ENCODE data around the gene C11orf71. TPM values are rescaled to one million over a fixed set of nuclear protein-coding genes. Genes with fewer than 3 reads are reported as not detected.
A peak's percentile ranks its signal among the peaks of the same experiment; 100 is the strongest.

C11orf71 gene
- total and polyA plus RNA-seq, 4 experiments from 2014 or later = 12.8 to 15.6 (median 14.5) TPM

GRCh38 chr11:114400915-114401223, 558 bp upstream of the C11orf71 start:
- Histone ChIP-seq H3K36me3 (ENCODE audit: insufficient read depth, low read length) (peaks cover 8% of the 10 kb centered on the region), H3K27me3 (ENCODE audit: insufficient read depth, low read length) (no peaks in the 10 kb centered on the region), H3K27ac (ENCODE audit: low read depth, low read length) (peak overlapping the region; percentile 97), H3K4me1 (ENCODE audit: insufficient read depth, low read length) (peaks cover 58% of the 10 kb centered on the region), H3K4me3 (ENCODE audit: low read length in 2 of 2) (peak overlapping the region; percentile 61 to 96), H3K9me3 (ENCODE audit: control insufficient read depth in 1 of 2, low read length in 2 of 2) (no peaks in the 10 kb centered on the region)
- Mint-ChIP-seq H3K4me3 (peak overlapping the region; percentile 92 to 99 (median 97)), H3K27ac (peak overlapping the region; percentile 97 to 99 (median 99)), H3K27me3 (no peaks in the 10 kb centered on the region), H3K4me1 (peaks cover 35 to 68% (median 51%) of the 10 kb centered on the region in 4 donors), H3K36me3 (peaks cover 19 to 38% of the 10 kb centered on the region in 2 donors), H3K9me3 (no peaks in the 10 kb centered on the region)
- POLR2A ChIA-PET (ENCODE audit: partially characterized antibody) = interaction anchor here (0.7 to 3.1 kb wide), 5 partner anchors 11 to 217 kb away, joined by 3 to 25 read pairs (median 3); partner anchors contain the start of gene REXO2
- intact Hi-C loops (cut with micrococcal nuclease) = loop anchor here (1.0 to 5.0 kb wide), 6 partner anchors 38 to 1084 kb away; partner anchors contain the start of genes REXO2 and USP28
- DNase-seq = no peak
- CTCF ChIA-PET (ENCODE audit: partially characterized antibody) = no interaction called here

- peaks cover 29 to 56% (median 42%) of the 10 kb centered on the region in 4 donors for H3K4me1 Mint-ChIP-seq
- ChIA-PET POLR2A (ENCODE audit: partially characterized antibody) (interaction anchor here (1.7 to 3.1 kb wide), 2 partner anchors 41 to 43 kb away, joined by 4 to 25 read pairs; partner anchors contain the start of gene REXO2), CTCF (ENCODE audit: partially characterized antibody) (no interaction called here)
These were observed 658 bp downstream of the C11orf71 start for GRCh38 chr11:114399490-114400215.

GRCh38 chr11:114398303-114398920, 1.9 kb downstream of the C11orf71 start:
- Mint-ChIP-seq H3K4me3 (peak overlapping the region in 6 of 8 donors; percentile 60 to 99 (median 96)), H3K4me1 (peaks cover 22 to 46% (median 33%) of the 10 kb centered on the region in 4 donors), H3K9me3 (no peaks in the 10 kb centered on the region), H3K27me3 (no peaks in the 10 kb centered on the region), H3K27ac (peak overlapping the region in 5 of 7 donors; percentile 68 to 99 (median 99)), H3K36me3 (peaks cover 4 to 20% of the 10 kb centered on the region in 2 donors)
- Histone ChIP-seq H3K9me3 (ENCODE audit: control insufficient read depth in 1 of 2, low read length in 2 of 2) (no peaks in the 10 kb centered on the region), H3K27me3 (ENCODE audit: insufficient read depth, low read length) (no peaks in the 10 kb centered on the region), H3K4me3 (ENCODE audit: low read length in 2 of 2) (no peak overlapping the region), H3K4me1 (ENCODE audit: insufficient read depth, low read length) (peaks cover 37% of the 10 kb centered on the region), H3K27ac (ENCODE audit: low read depth, low read length) (no peak overlapping the region), H3K36me3 (ENCODE audit: insufficient read depth, low read length) (no peaks in the 10 kb centered on the region)
- ChIA-PET POLR2A (ENCODE audit: partially characterized antibody) (interaction anchor here (0.5 to 3.1 kb wide), 2 partner anchors 10 to 42 kb away, joined by 3 to 25 read pairs; partner anchors contain the start of gene REXO2), CTCF (ENCODE audit: partially characterized antibody) (interaction anchor here (1.0 kb wide), 1 partner anchor 51 kb away, joined by 5 read pairs; no protein-coding TSS in a partner anchor)
- intact Hi-C loops (cut with micrococcal nuclease) = no loop called here
- no peak for DNase-seq

More at GRCh38 chr11:114399490-114400215, 658 bp downstream of the C11orf71 start:
- peak overlapping the region; percentile 92 to 99 (median 97) for H3K4me3 Mint-ChIP-seq
- no peaks in the 10 kb centered on the region for H3K27me3 ChIP-seq (ENCODE audit: insufficient read depth, low read length)
- intact Hi-C loops (cut with micrococcal nuclease) = loop anchor here (1.0 to 5.0 kb wide), 6 partner anchors 40 to 1082 kb away; partner anchors contain the start of genes REXO2 and USP28
- H3K4me3 ChIP-seq (ENCODE audit: low read length in 2 of 2) = peak overlapping the region; percentile 86 to 96
- H3K9me3 Mint-ChIP-seq = no peaks in the 10 kb centered on the region
- peaks cover 8 to 26% of the 10 kb centered on the region in 2 donors for H3K36me3 Mint-ChIP-seq
- no peaks in the 10 kb centered on the region for H3K36me3 ChIP-seq (ENCODE audit: insufficient read depth, low read length)
- DNase-seq = no peak
- no peaks in the 10 kb centered on the region for H3K27me3 Mint-ChIP-seq
- peak overlapping the region; percentile 97 for H3K27ac ChIP-seq (ENCODE audit: low read depth, low read length)
- no peaks in the 10 kb centered on the region for H3K9me3 ChIP-seq (ENCODE audit: control insufficient read depth in 1 of 2, low read length in 2 of 2)
- H3K27ac Mint-ChIP-seq = peak overlapping the region; percentile 97 to 99 (median 99)
- H3K4me1 ChIP-seq (ENCODE audit: insufficient read depth, low read length) = peaks cover 48% of the 10 kb centered on the region

- H3K4me3 Mint-ChIP-seq = peak overlapping the region in 1 of 8 donors; percentile 2
- Histone ChIP-seq H3K9me3 (ENCODE audit: control insufficient read depth in 1 of 2, low read length in 2 of 2) (no peaks in the 10 kb centered on the region), H3K4me3 (ENCODE audit: low read length in 2 of 2) (no peak overlapping the region), H3K4me1 (ENCODE audit: insufficient read depth, low read length) (peaks cover 28% of the 10 kb centered on the region), H3K36me3 (ENCODE audit: insufficient read depth, low read length) (no peaks in the 10 kb centered on the region), H3K27ac (ENCODE audit: low read depth, low read length) (no peak overlapping the region), H3K27me3 (ENCODE audit: insufficient read depth, low read length) (no peaks in the 10 kb centered on the region)
- H3K9me3 Mint-ChIP-seq = no peaks in the 10 kb centered on the region
- peaks cover 0 to 17% of the 10 kb centered on the region in 2 donors for H3K36me3 Mint-ChIP-seq
- no peak for DNase-seq
- H3K27ac Mint-ChIP-seq = peak overlapping the region in 2 of 7 donors; percentile 4 to 56
- H3K27me3 Mint-ChIP-seq = no peaks in the 10 kb centered on the region
- H3K4me1 Mint-ChIP-seq = peaks cover 20 to 40% (median 27%) of the 10 kb centered on the region in 4 donors
- intact Hi-C loops (cut with micrococcal nuclease) = no loop called here
- ChIA-PET POLR2A (ENCODE audit: partially characterized antibody) (no interaction called here), CTCF (ENCODE audit: partially characterized antibody) (no interaction called here)
These were observed 2.8 kb downstream of the C11orf71 start for GRCh38 chr11:114397349-114397982.

- Histone ChIP-seq H3K4me3 (ENCODE audit: low read length in 2 of 2) (no peak overlapping the region), H3K9me3 (ENCODE audit: control insufficient read depth in 1 of 2, low read length in 2 of 2) (no peaks in the 10 kb centered on the region), H3K27me3 (ENCODE audit: insufficient read depth, low read length) (no peaks in the 10 kb centered on the region), H3K27ac (ENCODE audit: low read depth, low read length) (no peak overlapping the region), H3K36me3 (ENCODE audit: insufficient read depth, low read length) (no peaks in the 10 kb centered on the region), H3K4me1 (ENCODE audit: insufficient read depth, low read length) (peaks cover 24% of the 10 kb centered on the region)
- intact Hi-C loops (cut with micrococcal nuclease) = no loop called here
- DNase-seq = no peak
- ChIA-PET POLR2A (ENCODE audit: partially characterized antibody) (no interaction called here), CTCF (ENCODE audit: partially characterized antibody) (no interaction called here)
- Mint-ChIP-seq H3K27me3 (no peaks in the 10 kb centered on the region), H3K27ac (peak overlapping the region in 1 of 7 donors; percentile 9), H3K4me3 (no peak overlapping the region), H3K4me1 (peaks cover 17 to 35% (median 25%) of the 10 kb centered on the region in 4 donors), H3K36me3 (peaks cover 0 to 15% of the 10 kb centered on the region in 2 donors), H3K9me3 (no peaks in the 10 kb centered on the region)
These were observed 3.4 kb downstream of the C11orf71 start for GRCh38 chr11:114396916-114397315.

GRCh38 chr11:114395736-114396135, 4.6 kb downstream of the C11orf71 start:
- H3K9me3 Mint-ChIP-seq = no peaks in the 10 kb centered on the region
- POLR2A ChIA-PET (ENCODE audit: partially characterized antibody) = no interaction called here
- peaks cover 0 to 8% of the 10 kb centered on the region in 2 donors for H3K36me3 Mint-ChIP-seq
- Histone ChIP-seq H3K27ac (ENCODE audit: low read depth, low read length) (no peak overlapping the region), H3K27me3 (ENCODE audit: insufficient read depth, low read length) (no peaks in the 10 kb centered on the region), H3K4me3 (ENCODE audit: low read length in 2 of 2) (no peak overlapping the region), H3K9me3 (ENCODE audit: control insufficient read depth in 1 of 2, low read length in 2 of 2) (no peaks in the 10 kb centered on the region), H3K4me1 (ENCODE audit: insufficient read depth, low read length) (peaks cover 14% of the 10 kb centered on the region), H3K36me3 (ENCODE audit: insufficient read depth, low read length) (no peaks in the 10 kb centered on the region)
- no peak for DNase-seq
- H3K27me3 Mint-ChIP-seq = peaks cover 0 to 2% of the 10 kb centered on the region in 2 donors
- no peak overlapping the region for H3K27ac Mint-ChIP-seq
- H3K4me3 Mint-ChIP-seq = no peak overlapping the region
- intact Hi-C loops (cut with micrococcal nuclease) = no loop called here
- H3K4me1 Mint-ChIP-seq = peaks cover 14 to 28% (median 19%) of the 10 kb centered on the region in 4 donors
- CTCF ChIA-PET (ENCODE audit: partially characterized antibody) = no interaction called here

All from CD4-positive, alpha-beta memory T cell (primary cell).